GM21529 (cell line): Measurements from ENCODE around the gene ADISSP.

Experiments used
- ATAC-seq: cut with Tn5 transposase; IDR thresholded peaks from one replicate; pipeline ENCODE4 v1.9.1; 2021; ENCODE audit not compliant: unreplicated experiment

The ADISSP gene

GRCh38 chr20:3739926-3740451 lies 27.6 kb downstream of the ADISSP start:
- ATAC-seq, result no peak

- ATAC-seq, result no peak
These were observed 28.3 kb downstream of the ADISSP start for GRCh38 chr20:3739054-3739925.

- no peak for ATAC-seq
These were observed 29.2 kb downstream of the ADISSP start for GRCh38 chr20:3738111-3739053.

GRCh38 chr20:3735768-3736167 lies 31.8 kb downstream of the ADISSP start:
- no peak for ATAC-seq

- no peak for ATAC-seq
These were observed 33.3 kb downstream of the ADISSP start for GRCh38 chr20:3734111-3734843.

GRCh38 chr20:3733119-3733995 lies 34.2 kb downstream of the ADISSP start:
- no peak for ATAC-seq

GRCh38 chr20:3732327-3733118 lies 35.0 kb downstream of the ADISSP start, which contains the start of gene HSPA12B:
HSPA12B (plus strand) TSS chr20:3732685; CDS start chr20:3738675, 5,990 bp downstream.
- ATAC-seq, result no peak

GRCh38 chr20:3731944-3732326 lies 35.6 kb downstream of the ADISSP start:
- ATAC-seq, result no peak

- ATAC-seq, result no peak
These were observed 36.5 kb downstream of the ADISSP start for GRCh38 chr20:3730803-3731672.

GRCh38 chr20:3729811-3730540 lies 37.6 kb downstream of the ADISSP start:
- ATAC-seq, result no peak

GRCh38 chr20:3729378-3729777 lies 38.2 kb downstream of the ADISSP start:
- no peak for ATAC-seq

GRCh38 chr20:3728876-3729275 lies 38.7 kb downstream of the ADISSP start:
- ATAC-seq, result no peak

- no peak for ATAC-seq
These were observed 39.2 kb downstream of the ADISSP start for GRCh38 chr20:3728354-3728753.

GRCh38 chr20:3727401-3728021 lies 40.0 kb downstream of the ADISSP start:
- ATAC-seq, result no peak

- ATAC-seq, result no peak
These were observed 43.2 kb downstream of the ADISSP start for GRCh38 chr20:3724356-3724755.

- no peak for ATAC-seq
These were observed 44.3 kb downstream of the ADISSP start for GRCh38 chr20:3723284-3723683.

- no peak for ATAC-seq
These were observed 45.6 kb downstream of the ADISSP start for GRCh38 chr20:3721912-3722311.
